GM23248 (cell line): Measurements from ENCODE around the gene CMYA5.

ENCODE experiments used
- EZH2 ChIP-seq: fragments of 200-600 bp; sonication (generic); IDR thresholded peaks from 2 replicates; pipeline ENCODE4 v1.6.1; 2018; ENCODE audit warnings: antibody characterized with exemption, mild to moderate bottlenecking; ENCODE audit not compliant: insufficient read depth, poor library complexity, severe bottlenecking
- EZH2phosphoT487 ChIP-seq: fragments of 200-600 bp; sonication (generic); IDR thresholded peaks from 2 replicates; pipeline ENCODE4 v1.6.1; 2018; ENCODE audit warnings: antibody characterized with exemption, moderate library complexity, mild to moderate bottlenecking, low read depth; ENCODE audit not compliant: insufficient read depth

GRCh38 chr5:79820648-79821047 is 131.0 kb downstream of the CMYA5 start:
- TF ChIP-seq EZH2: no peak
- no peak for TF ChIP-seq EZH2phosphoT487
